GM06990 (cell line): Measurements from ENCODE around the gene THSD4.

Experiments
- DNase-seq: peaks from one replicate; pipeline ENCODE4 v3.0.0-alpha.2; 2011; ENCODE audit not compliant: insufficient read length; ENCODE audit errors: extremely low read depth
- H3K27me3 ChIP-seq: replicated peaks from 2 replicates; pipeline ENCODE4 v1.6.0; 2011; ENCODE audit warnings: low read length; ENCODE audit not compliant: control insufficient read depth, insufficient read depth
- H3K36me3 ChIP-seq: 2 replicates; pipeline ENCODE4 v1.5.1; 2011; ENCODE audit warnings: low read length; ENCODE audit not compliant: control insufficient read depth, insufficient read depth
- H3K4me3 ChIP-seq: replicated peaks from 2 replicates; pipeline ENCODE4 v1.5.1; 2011; ENCODE audit warnings: low read depth, mild to moderate bottlenecking, control low read depth, low read length
- TF ChIP-seq, protein P1 (sequence below): IDR thresholded peaks from 2 replicates; pipeline ENCODE4 v1.5.1; 2011; ENCODE audit warnings: low read length, control low read depth, mild to moderate bottlenecking, inconsistent platforms; ENCODE audit not compliant: insufficient read depth, poor library complexity, severe bottlenecking

The THSD4 gene

DNA sequence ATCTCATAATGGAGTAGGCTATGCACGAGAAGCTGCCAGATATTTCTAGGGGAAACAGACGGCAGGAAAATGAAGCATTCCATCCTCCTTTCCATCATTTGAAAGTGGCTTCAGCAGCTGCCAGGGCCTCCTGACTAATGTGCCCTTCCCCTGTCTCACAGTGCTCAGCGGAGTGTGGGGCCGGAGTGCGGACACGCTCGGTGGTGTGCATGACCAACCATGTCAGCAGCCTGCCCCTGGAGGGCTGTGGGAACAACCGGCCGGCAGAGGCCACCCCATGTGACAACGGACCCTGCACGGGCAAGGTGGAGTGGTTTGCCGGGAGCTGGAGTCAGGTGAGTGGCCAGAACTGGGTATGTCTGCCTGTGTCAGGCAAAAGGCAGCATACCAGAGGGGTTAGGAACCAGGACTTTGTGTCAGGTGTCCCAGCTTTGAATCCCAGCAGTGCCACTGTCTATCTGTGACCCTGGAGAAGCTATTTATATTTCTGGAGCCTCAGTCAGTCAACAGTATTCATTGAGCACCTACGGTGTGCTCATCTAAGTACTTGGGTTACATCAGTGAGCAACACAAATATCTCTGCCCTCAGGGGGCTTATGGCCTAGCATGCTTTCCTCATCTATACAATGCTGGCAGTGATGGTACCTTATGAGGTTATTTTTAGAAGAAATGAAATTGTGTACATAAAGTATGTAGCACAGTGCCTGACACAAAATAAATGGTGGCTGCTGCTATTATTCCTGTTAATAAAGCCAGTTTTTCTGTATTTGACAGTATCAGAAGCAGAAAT, 642.7 kb downstream of the THSD4 start:
- Histone ChIP-seq H3K27me3 (no peaks in the 10 kb centered on the region), H3K4me3 (no peak overlapping the region), H3K36me3 (no peaks in the 10 kb centered on the region)
- DNase-seq, result no peak
- TF ChIP-seq, protein P1, sequence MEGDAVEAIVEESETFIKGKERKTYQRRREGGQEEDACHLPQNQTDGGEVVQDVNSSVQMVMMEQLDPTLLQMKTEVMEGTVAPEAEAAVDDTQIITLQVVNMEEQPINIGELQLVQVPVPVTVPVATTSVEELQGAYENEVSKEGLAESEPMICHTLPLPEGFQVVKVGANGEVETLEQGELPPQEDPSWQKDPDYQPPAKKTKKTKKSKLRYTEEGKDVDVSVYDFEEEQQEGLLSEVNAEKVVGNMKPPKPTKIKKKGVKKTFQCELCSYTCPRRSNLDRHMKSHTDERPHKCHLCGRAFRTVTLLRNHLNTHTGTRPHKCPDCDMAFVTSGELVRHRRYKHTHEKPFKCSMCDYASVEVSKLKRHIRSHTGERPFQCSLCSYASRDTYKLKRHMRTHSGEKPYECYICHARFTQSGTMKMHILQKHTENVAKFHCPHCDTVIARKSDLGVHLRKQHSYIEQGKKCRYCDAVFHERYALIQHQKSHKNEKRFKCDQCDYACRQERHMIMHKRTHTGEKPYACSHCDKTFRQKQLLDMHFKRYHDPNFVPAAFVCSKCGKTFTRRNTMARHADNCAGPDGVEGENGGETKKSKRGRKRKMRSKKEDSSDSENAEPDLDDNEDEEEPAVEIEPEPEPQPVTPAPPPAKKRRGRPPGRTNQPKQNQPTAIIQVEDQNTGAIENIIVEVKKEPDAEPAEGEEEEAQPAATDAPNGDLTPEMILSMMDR, result no peak

DNA sequence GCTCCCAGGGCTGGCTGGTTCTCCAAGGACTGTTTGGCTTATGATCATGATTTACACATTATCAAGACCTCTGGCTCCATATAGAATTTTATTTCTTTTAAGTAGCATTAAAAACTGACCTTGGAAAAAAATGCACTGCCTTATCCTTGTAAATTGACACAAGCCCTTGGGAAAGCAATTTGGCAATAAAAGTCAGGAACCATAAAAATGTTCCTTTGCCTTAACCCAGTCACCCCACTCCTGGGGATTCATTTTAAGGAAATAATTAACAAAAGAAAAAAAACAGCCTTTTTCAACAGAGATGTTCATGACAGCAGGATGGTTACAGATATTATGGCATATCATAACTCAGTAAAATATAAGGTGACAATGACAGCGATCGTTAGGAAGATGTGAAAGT, 643.4 kb downstream of the THSD4 start:
- Histone ChIP-seq H3K27me3 (no peaks in the 10 kb centered on the region), H3K36me3 (no peaks in the 10 kb centered on the region), H3K4me3 (no peak overlapping the region)
- TF ChIP-seq, protein P1, result no peak
- DNase-seq, result no peak

DNA sequence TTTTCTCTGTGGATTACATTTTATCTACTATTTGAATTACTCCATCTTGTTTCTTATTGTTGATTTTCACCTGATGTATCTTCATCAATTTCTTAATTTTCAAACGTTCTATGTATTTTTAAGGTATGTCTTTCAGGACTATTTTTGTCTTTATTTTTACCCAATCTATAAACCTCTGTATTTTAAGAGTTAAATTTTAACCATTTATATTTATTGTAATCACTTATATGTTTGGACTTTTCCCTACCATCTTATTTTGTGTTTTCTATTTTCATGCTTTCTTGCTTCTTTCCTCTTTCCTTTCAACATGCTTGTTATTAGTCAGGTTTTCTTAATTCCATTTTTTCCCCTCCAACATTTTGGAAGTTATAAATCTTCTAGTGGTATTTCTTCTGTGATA, 645.6 kb downstream of the THSD4 start:
- Histone ChIP-seq H3K4me3 (no peak overlapping the region), H3K27me3 (no peaks in the 10 kb centered on the region; the same call in 1 of the 2 replicates), H3K36me3 (no peaks in the 10 kb centered on the region)
- TF ChIP-seq, protein P1, result no peak
- no peak for DNase-seq

DNA sequence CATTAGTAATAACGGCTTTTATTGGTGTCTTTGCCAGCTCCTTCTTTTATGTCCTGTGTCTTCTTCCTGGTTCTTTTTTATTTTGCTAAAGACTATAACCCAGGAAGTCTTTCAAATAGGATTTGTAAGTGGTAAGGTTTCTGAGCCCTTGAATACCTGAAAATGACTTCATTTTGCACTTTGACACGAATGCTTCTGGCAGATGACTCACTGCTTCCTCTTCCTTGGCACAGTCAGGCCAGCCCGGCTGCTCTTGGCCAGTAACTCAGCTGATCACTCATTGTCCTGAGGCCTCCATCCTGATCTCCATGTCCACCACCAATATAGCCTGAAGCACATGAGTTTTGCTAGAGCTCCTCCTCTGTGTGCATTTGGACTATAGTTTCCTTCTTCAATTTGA, 646.4 kb downstream of the THSD4 start:
- TF ChIP-seq, protein P1, result no peak
- DNase-seq, result no peak
- H3K27me3 ChIP-seq, result no peaks in the 10 kb centered on the region; the same call in 1 of the 2 replicates

DNA sequence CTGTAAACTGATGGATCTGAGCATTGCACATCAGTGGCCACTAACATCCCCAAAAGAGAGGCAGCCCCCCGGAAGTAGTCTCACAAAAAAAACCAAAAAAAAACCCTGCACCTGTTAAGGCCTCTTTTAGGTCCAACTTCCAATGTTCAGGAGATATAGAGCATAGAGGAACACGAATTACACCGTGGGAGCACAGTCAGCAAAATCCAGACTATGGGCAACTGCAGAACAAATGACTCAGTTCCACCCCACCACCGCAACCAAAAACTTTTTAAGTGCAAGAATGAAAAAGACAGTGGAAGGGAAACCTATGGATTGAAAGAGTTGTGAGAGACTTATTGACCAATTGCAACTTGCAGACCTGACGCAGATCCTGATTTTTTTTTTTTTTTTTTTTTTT, 652.9 kb downstream of the THSD4 start:
- TF ChIP-seq, protein P1, result no peak
- no peak for DNase-seq
- H3K27me3 ChIP-seq, result no peaks in the 10 kb centered on the region; the same call in 1 of the 2 replicates
- no peaks in the 10 kb centered on the region for H3K36me3 ChIP-seq
- H3K4me3 ChIP-seq, result no peak overlapping the region

More for the DNA sequence above, 646.4 kb downstream of the THSD4 start:
- Histone ChIP-seq H3K36me3 (no peaks in the 10 kb centered on the region), H3K4me3 (no peak overlapping the region)
